ENCODE results near the gene ELK3. TPM values are rescaled to one million over a fixed set of nuclear protein-coding genes. Genes with fewer than 3 reads are reported as not detected.

Gene ELK3
- total and polyA plus RNA-seq, 2 of the 8 experiments (the other 6 are each of a cell fraction or from before 2014, with no cell fraction given): 3.5 to 14.3 TPM

GRCh38 chr12:96193725-96194575, at the start of gene ELK3 (continued):
- TF ChIP-seq PHF8 (conservative IDR thresholded peaks at IDR 0.05; ENCODE audit: low read depth, low read length): peak; percentile 28; the same call in 1 of the 2 replicates
- no peak for TF ChIP-seq POLR2A (IDR thresholded peaks at IDR 0.05; ENCODE audit: control extremely low read depth in 1 of 2, low read depth in 2 of 2, low read length in 2 of 2)
- TF ChIP-seq RNF2 (IDR thresholded peaks at IDR 0.05; ENCODE audit: borderline replicate concordance, low read depth, low read length, missing control alignments, poor library complexity, severe bottlenecking): no peak
- no peak for TF ChIP-seq BACH1 (IDR thresholded peaks at IDR 0.05; ENCODE audit: low read length)
- no peak for TF ChIP-seq CEBPB (IDR thresholded peaks at IDR 0.05; ENCODE audit: low read depth, low read length)
- peak; percentile 63; the same call in 1 of the 2 replicates for TF ChIP-seq RBBP5 (IDR thresholded peaks at IDR 0.05; ENCODE audit: borderline replicate concordance, low read depth, low read length)
- no peak for TF ChIP-seq MAFK (IDR thresholded peaks at IDR 0.05; ENCODE audit: low read depth, low read length)
- no peak for TF ChIP-seq HDAC2 (IDR thresholded peaks at IDR 0.05; ENCODE audit: borderline replicate concordance in 1 of 2, low read depth in 2 of 2, low read length in 2 of 2)
- TF ChIP-seq ATF3 (IDR thresholded peaks at IDR 0.05; ENCODE audit: insufficient read depth, low read depth, low read length): no peak
- TF ChIP-seq SIX5 (IDR thresholded peaks at IDR 0.05; ENCODE audit: low read depth, low read length): no peak
- TF ChIP-seq KDM4A (IDR thresholded peaks at IDR 0.05; ENCODE audit: low read depth, low read length, severe bottlenecking): peak; percentile 95
- TF ChIP-seq BRCA1 (IDR thresholded peaks at IDR 0.05; ENCODE audit: low read depth, low read length): no peak
- no peak for TF ChIP-seq GABPA (IDR thresholded peaks at IDR 0.05; ENCODE audit: borderline replicate concordance, insufficient read depth, low read length)
- TF ChIP-seq SIN3A (conservative IDR thresholded peaks at IDR 0.05 in 1 of 2, IDR thresholded peaks at IDR 0.05 in 1 of 2; ENCODE audit: low read depth in 1 of 2, low read length in 2 of 2): 0 out of 4 replicates have a peak, but pooled peaks of 1 of the 2 experiments have one; percentile 19
- peak; percentile 52; the same call in 1 of the 2 replicates for TF ChIP-seq KDM1A (IDR thresholded peaks at IDR 0.05; ENCODE audit: borderline replicate concordance, low read length)
- no peak for TF ChIP-seq RXRA (IDR thresholded peaks at IDR 0.05; ENCODE audit: insufficient read depth, low read depth, low read length)
